ENCODE results near the gene UNC80.

DNA sequence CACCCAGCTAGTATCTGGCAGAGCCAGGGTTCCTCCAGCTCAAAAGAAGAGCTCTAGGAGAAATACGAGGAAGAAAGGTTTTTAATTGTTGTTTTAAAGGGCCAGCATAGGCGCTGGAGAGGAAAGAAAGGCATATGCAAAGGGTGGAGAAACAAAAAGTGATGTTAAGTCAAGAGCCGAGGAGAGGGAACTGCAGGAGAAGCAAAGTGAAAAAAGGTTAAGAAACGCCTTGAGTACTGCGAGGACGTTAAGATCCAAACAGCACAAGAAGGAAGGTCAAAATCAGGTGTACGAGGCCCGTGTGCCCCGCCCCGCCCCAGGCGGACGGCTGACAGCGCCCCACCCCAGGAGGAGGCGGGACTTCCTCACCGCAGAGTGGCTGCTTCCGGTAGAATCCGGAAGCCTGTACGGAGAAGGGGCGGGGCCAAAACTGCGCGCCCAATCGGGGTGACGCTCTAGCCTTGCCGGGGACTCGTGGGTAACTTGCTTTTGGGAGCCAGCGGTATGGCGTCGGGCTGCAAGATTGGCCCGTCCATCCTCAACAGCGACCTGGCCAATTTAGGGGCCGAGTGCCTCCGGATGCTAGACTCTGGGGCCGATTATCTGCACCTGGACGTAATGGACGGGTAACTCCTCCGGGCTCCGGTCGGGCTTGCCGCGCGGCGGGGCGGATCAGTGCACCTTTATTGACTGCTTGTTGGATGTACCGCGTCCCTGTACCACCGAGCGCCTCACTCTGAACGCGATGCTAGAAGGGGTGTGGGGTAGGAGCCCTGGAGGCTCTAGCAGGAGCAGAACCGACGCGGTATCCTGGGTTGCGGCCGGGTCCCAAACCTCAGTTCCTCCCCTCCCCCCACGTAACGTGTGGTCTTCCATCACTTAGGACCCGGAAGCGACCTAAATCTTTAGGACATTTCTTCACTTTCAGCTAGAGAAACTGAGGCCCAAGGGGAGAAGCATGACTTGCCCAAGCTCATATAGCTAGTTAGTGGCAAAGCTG lies 230.8 kb downstream of the UNC80 start, which contains the start of gene RPE:
- TF ChIP-seq CTCF (IDR thresholded peaks at IDR 0.05; ENCODE audit: low read length), result no peak
- TF ChIP-seq EZH2phosphoT487 (IDR thresholded peaks at IDR 0.05; ENCODE audit: low read length), result no peak
- no peak for TF ChIP-seq EZH2 (optimal IDR thresholded peaks at IDR 0.05; ENCODE audit: low read depth, low read length)

Measured in MM.1S (cell line).